Measurements from ENCODE around the gene TMEM33.

GRCh38 chr4:41896648-41897047 is 38.6 kb upstream of the TMEM33 start:
- TF ChIP-seq, protein P1, sequence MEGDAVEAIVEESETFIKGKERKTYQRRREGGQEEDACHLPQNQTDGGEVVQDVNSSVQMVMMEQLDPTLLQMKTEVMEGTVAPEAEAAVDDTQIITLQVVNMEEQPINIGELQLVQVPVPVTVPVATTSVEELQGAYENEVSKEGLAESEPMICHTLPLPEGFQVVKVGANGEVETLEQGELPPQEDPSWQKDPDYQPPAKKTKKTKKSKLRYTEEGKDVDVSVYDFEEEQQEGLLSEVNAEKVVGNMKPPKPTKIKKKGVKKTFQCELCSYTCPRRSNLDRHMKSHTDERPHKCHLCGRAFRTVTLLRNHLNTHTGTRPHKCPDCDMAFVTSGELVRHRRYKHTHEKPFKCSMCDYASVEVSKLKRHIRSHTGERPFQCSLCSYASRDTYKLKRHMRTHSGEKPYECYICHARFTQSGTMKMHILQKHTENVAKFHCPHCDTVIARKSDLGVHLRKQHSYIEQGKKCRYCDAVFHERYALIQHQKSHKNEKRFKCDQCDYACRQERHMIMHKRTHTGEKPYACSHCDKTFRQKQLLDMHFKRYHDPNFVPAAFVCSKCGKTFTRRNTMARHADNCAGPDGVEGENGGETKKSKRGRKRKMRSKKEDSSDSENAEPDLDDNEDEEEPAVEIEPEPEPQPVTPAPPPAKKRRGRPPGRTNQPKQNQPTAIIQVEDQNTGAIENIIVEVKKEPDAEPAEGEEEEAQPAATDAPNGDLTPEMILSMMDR (IDR thresholded peaks at IDR 0.05; ENCODE audit: insufficient read depth, low read length): no peak
- TF ChIP-seq REST (IDR thresholded peaks at IDR 0.05; ENCODE audit: insufficient replicate concordance, low read depth): no peak
- no peak for TF ChIP-seq SPI1 (IDR thresholded peaks at IDR 0.05; ENCODE audit: borderline replicate concordance, low read depth)
- no peak for TF ChIP-seq GABPA (IDR thresholded peaks at IDR 0.05; ENCODE audit: low read depth)

Measured in HL-60 (cell line).